H7 (cell line): ENCODE data around the gene MAP2K6. TPM values are rescaled to one million over a fixed set of nuclear protein-coding genes. Genes with fewer than 3 reads are reported as not detected.

Experiments
- DNase-seq: peaks from one replicate; pipeline ENCODE4 v3.0.0; 2012
- H3K27me3 ChIP-seq: 2 replicates; pipeline ENCODE4 v1.6.0; 2011; ENCODE audit warnings: mild to moderate bottlenecking, low read length; ENCODE audit not compliant: control insufficient read depth, insufficient read depth
- H3K36me3 ChIP-seq: replicated peaks from 2 replicates; pipeline ENCODE4 v1.5.1; 2011; ENCODE audit warnings: low read length; ENCODE audit not compliant: control insufficient read depth, insufficient read depth
- H3K4me3 ChIP-seq: 2 replicates; pipeline ENCODE4 v1.5.1; 2011; ENCODE audit warnings: low read depth, mild to moderate bottlenecking, control low read depth, low read length, moderate library complexity; ENCODE audit not compliant: insufficient read depth
- total RNA-seq: library from RNA; depleted of rRNA; stranded (reverse); fragments of >200 nt; shearing (Covaris generic); gene quantifications from 2 replicates; pipeline ENCODE4 v1.2.3, GENCODE V29; 2014; rRNA removed

MAP2K6 gene
- total RNA-seq, 1 experiment from 2014 or later, result 11.9 TPM

GRCh38 chr17:69596141-69596540 lies 181.6 kb downstream of the MAP2K6 start:
- no peak for DNase-seq
- no peaks in the 10 kb centered on the region for H3K27me3 ChIP-seq
- no peak overlapping the region for H3K4me3 ChIP-seq

DNA sequence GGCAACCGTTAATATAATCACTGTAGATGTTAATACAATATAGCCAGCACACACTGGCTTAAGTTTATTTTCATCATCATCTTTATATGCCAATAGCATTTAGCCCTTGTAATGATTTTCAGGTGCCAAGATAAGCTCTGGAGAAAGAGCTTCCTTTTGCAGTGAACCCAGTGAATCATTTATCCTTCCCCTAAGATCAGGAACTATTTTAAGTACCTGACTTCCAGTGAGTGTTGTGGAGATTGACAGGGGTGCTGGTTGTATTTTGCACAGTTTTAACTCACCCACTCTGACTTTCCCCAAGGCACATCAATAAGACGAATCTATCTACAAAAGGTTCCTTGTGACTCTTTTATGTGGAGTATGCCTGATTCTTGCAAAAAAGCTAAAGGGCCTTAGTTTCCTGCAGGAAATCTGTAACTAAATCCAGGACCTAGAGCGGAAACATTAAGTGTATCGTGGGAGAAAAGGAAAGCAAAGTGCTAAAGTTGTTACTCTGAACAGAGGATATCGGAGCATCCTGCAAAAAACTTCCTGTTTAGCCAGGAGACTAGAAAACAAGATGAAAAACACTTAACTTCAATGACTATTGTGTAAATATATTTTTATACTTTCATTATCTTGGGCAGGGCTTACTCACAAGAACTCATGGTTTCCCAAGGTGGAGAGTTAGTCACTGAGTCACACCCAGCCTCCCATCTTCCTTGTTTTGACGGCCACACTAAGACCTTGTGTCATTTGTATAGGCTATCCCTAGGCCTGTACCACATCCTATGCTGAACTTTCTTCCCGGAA lies 183.6 kb downstream of the MAP2K6 start:
- DNase-seq, result no peak
- H3K4me3 ChIP-seq, result no peak overlapping the region
- H3K27me3 ChIP-seq, result no peaks in the 10 kb centered on the region
- H3K36me3 ChIP-seq, result no peaks in the 10 kb centered on the region

More at GRCh38 chr17:69596141-69596540, 181.6 kb downstream of the MAP2K6 start:
- H3K36me3 ChIP-seq, result no peaks in the 10 kb centered on the region

GRCh38 chr17:69602972-69603371 lies 188.5 kb downstream of the MAP2K6 start:
- Histone ChIP-seq H3K27me3 (no peaks in the 10 kb centered on the region), H3K4me3 (no peak overlapping the region), H3K36me3 (no peaks in the 10 kb centered on the region)
- no peak for DNase-seq

Other genes with a start within 250 kb of the MAP2K6 start
- not detected in 2 replicates for gene ABCA10, start 185.9 kb upstream of the MAP2K6 start, total RNA-seq
- 0.42 and 0.48 TPM in 2 replicates for gene ABCA5, start 87.6 kb upstream of the MAP2K6 start, total RNA-seq